ENCODE results near the gene EVC2. TPM values are rescaled to one million over a fixed set of nuclear protein-coding genes. Genes with fewer than 3 reads are reported as not detected.

The EVC2 gene
- total RNA-seq, 8 experiments from 2014 or later, result 0.16 to 5.1 (median 1.0) TPM

DNA sequence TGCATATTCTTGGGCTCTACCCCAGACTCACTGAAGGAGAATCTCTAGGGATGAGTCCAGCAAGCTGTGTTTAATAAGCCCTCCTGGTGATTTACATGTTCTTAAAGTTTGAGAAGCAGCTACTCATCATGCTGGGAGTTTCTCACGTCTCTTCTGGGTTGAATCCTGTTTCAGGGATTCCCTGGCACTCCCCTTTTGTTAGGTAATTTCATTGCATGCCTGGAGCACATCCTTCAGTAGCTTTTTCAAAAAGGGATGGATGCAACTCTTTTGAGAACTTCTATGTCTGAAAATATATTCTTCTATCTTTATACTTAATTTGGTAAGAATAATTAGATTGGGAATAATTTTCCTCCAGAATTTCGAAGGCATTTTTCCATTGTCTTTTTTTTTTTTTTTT is 7.0 kb upstream of the EVC2 start:
- Histone ChIP-seq H3K4me1 (replicated peaks in 1 of 2) (peaks cover 3 to 4% of the 10 kb centered on the region in 2 donors), H3K27ac (no peak overlapping the region), H3K4me3 (no peak overlapping the region)
- in situ Hi-C loops (cut with MboI; ENCODE audit: low pct_unique_long_range_greater_than_20kb in 2 of 9, low sequenced_read_pairs in 9 of 9, unreplicated experiment in 9 of 9), result no loop called here
- ATAC-seq (replicated peaks in 6 of 8), result no peak
- 0 to 90% (median 51%) methylated on average over 1 to 2 of the region's 2 CpGs; no CpG with 5 or more reads in 2 of the 10 experiments for WGBS, 10 experiments

DNA sequence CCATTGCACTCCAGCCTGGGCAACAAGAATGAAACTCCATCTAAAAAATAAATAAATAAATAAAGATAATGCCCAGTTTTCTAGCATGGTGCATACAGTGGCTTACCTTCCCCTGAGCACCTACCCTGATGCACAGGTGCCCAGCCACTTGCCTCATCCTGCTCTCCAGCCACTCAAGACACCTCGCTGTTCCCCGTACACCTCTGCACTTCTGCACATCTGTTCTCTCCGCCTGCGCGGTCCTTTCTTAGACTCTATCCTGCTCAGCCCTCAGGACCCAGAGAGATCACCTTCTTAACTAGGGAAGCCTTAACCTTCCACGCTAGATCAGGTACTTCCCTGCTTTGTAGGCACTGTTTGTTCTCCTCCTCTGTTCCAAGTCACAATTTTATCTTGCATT is 5.5 kb upstream of the EVC2 start:
- in situ Hi-C loops (cut with MboI; ENCODE audit: low pct_unique_long_range_greater_than_20kb in 2 of 9, low sequenced_read_pairs in 9 of 9, unreplicated experiment in 9 of 9), result no loop called here
- Histone ChIP-seq H3K4me1 (replicated peaks in 1 of 2) (peaks cover 5 to 10% of the 10 kb centered on the region in 2 donors), H3K27ac (no peak overlapping the region), H3K4me3 (no peak overlapping the region)
- no peak for ATAC-seq (replicated peaks in 6 of 8)
- WGBS, 10 experiments, result 44 to 85% (median 73%) methylated on average over 1 to 6 of the region's 6 CpGs; no CpG with 5 or more reads in 1 of the 10 experiments

DNA sequence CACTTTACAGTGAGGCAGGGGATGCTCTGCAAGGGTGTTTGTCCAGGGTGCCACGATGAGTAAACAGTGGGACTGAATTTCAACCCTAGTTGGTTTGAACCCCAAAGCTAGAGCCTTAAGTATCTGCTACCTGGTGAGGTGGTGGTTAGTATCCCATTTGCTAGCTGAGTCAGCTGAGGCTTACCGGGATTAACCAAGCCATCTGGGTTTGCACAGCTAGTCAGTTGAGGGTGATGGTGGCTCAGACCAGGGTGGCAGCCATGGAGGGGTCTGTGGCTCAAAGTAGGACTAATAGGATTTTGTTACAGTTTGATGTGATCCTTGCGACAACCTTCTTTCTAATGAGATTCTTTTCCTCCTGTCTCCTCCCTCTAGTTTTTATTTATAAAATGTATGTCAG is 4.6 kb upstream of the EVC2 start:
- in situ Hi-C loops (cut with MboI; ENCODE audit: low pct_unique_long_range_greater_than_20kb in 2 of 9, low sequenced_read_pairs in 9 of 9, unreplicated experiment in 9 of 9), result no loop called here
- H3K27ac ChIP-seq, result no peak overlapping the region
- no peak overlapping the region for H3K4me3 ChIP-seq
- H3K4me1 ChIP-seq (replicated peaks in 1 of 2), result peaks cover 5 to 11% of the 10 kb centered on the region in 2 donors
- WGBS, 10 experiments, result 83 to 100% (median 92%) methylated on average over 1 to 3 of the region's 3 CpGs; no CpG with 5 or more reads in 4 of the 10 experiments
- no peak for ATAC-seq (replicated peaks in 6 of 8)

DNA sequence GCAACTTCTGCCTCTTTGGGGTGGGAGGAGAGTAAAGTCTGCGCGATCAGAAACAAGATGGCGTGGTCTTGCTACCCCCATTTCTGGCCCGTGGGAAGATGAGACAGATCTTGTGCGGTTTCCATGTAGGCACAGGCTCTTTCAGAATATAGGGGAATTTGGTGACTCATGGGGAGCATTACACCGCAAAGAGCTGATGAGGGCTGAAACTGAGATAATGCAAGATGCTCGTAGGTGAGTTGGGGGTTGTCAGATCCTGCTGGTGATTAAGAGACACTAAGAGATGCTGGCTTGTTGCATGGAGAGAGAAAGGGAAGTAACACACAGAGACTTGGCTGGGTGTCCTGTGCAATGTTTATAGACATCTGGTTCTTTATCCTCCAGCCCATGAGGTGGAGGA is 4.2 kb upstream of the EVC2 start:
- Histone ChIP-seq H3K4me3 (no peak overlapping the region), H3K4me1 (replicated peaks in 1 of 2) (peaks cover 5 to 13% of the 10 kb centered on the region in 2 donors), H3K27ac (no peak overlapping the region)
- 72 to 100% (median 93%) methylated on average over 1 to 6 of the region's 7 CpGs; no CpG with 5 or more reads in 4 of the 10 experiments for WGBS, 10 experiments
- in situ Hi-C loops (cut with MboI; ENCODE audit: low pct_unique_long_range_greater_than_20kb in 2 of 9, low sequenced_read_pairs in 9 of 9, unreplicated experiment in 9 of 9), result no loop called here
- no peak for ATAC-seq (replicated peaks in 6 of 8)

DNA sequence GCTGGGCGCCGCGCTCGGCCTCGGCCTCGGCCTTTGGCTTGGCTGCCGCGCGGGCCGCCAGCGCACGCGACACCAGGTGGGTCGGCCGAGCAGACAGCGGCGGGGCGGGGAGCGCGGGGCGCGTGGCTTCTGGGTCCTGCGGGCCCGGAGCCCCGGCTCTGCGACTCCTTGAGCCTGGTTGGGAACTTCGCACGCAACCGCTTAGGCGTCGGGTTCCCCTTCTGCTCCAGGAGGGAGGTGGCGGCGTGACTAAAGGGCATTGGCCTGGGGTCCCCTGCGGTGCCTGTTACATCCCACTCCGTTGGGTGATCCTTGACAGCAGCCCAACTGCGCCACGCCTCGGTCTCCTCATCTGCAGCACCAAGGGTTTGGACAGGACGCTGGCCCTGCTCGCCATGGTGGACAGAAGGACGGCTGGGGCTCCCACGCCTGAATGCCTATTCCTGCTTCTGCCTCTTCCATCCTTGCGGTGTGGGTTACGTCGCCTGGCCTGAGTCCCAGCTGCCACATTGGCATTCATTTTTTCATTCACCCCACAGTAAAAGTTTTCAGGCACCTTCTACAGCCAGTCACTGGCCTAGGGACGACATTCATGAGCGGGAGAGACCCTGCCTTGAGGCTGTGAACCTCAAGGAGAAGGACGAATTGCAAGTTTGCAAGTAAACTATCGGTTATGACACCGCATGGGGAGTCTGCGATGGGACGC is 3.3 kb upstream of the EVC2 start:
- WGBS, 10 experiments, result 14 to 83% (median 50%) methylated on average over 1 to 14 of the region's 52 CpGs; no CpG with 5 or more reads in 2 of the 10 experiments
- peak overlapping the region; percentile 30 to 45 (median 39) for H3K4me3 ChIP-seq
- H3K4me1 ChIP-seq (replicated peaks in 1 of 2), result peaks cover 5 to 13% of the 10 kb centered on the region in 2 donors
- in situ Hi-C loops (cut with MboI; ENCODE audit: low pct_unique_long_range_greater_than_20kb in 2 of 9, low sequenced_read_pairs in 9 of 9, unreplicated experiment in 9 of 9), result no loop called here
- no peak overlapping the region for H3K27ac ChIP-seq
- ATAC-seq (replicated peaks in 6 of 8), result peak in 3 of 8 experiments; percentile 20 to 45 (median 23)

DNA sequence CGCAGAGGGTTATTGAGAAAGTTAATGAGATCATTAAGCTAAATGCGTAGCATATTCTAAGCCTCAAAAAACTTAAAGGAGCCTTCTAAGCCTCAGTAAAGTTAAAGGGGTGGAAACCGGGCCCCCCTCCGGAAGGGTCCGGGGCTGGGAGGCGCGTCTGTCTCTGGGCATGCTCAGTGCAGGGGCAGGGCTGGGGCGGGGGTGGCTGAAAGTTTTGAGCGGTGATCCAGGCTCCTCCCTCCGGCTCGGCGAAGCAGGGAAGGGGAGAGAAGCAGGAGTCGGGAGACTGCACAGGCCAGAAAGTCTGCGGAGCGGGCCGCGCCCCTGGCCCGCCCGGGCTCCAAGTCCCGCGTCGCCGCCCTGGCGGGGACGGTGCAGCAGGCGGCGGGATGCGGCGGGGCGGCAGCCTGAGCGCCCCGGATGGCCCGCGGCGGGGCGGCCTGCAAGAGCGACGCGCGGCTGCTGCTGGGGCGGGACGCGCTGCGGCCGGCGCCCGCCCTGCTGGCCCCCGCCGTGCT is 2.7 kb upstream of the EVC2 start, which contains the start of gene EVC:
TSS of gene EVC (plus strand) at position 241 of the 518 bp plus-strand sequence. CDS start at position 421, 180 bp downstream.
- Histone ChIP-seq H3K4me1 (replicated peaks in 1 of 2) (peaks cover 5 to 13% of the 10 kb centered on the region in 2 donors), H3K4me3 (peak within 1 kb of the TSS; percentile 30 to 45 (median 39)), H3K27ac (no peak within 1 kb of the TSS)
- peak; percentile 79 to 91 (median 84) for ATAC-seq (replicated peaks in 6 of 8)
- in situ Hi-C loops (cut with MboI; ENCODE audit: low pct_unique_long_range_greater_than_20kb in 2 of 9, low sequenced_read_pairs in 9 of 9, unreplicated experiment in 9 of 9), result no loop called here
- 0 to 14% (median 0%) methylated on average over 1 to 6 of the region's 49 CpGs; no CpG with 5 or more reads in 5 of the 10 experiments for WGBS, 10 experiments

DNA sequence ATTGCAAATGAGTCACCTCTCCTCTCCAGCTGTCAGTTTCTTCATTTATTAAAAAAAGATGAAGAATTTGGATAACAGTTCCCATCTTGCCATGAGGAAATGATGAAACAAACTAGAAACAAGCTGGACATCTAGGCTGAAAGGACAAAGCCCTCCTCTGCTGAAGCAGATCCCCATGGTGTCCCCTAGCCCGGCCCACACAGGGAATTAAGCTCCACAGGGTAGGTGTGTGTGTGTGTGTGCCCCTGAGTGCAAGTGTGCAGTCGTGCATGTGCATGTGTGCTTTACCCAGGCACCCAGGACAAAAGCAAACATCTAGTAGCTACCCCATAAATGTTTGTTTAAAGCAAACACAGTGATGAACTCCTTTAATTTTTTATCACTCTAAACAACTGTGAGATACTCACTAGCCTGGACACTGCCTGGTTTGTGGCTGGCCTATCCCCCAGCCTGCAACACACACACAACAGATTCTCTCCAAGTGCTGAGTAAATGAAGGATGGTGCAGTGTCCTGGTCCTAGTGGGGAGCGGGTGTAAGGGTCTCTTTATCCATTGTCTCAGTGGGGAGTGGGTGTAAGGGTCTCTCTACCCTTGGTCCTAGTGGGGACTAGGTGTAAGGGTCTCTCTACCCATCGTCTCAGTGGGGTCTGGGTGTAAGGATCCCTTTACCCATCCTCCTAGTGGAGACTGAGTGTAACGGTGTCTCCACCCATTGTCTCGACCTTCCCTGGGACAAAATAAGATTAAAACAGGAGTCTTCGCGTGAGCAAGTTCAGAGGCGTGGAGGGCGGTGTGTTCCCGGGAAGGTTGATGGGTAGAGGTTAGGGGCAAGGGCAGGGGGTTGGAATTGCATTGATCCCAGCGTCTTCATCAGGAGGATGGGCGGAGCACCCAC is 2.0 kb upstream of the EVC2 start:
- in situ Hi-C loops (cut with MboI; ENCODE audit: low pct_unique_long_range_greater_than_20kb in 2 of 9, low sequenced_read_pairs in 9 of 9, unreplicated experiment in 9 of 9), result no loop called here
- Histone ChIP-seq H3K4me1 (replicated peaks in 1 of 2) (peaks cover 5 to 13% of the 10 kb centered on the region in 2 donors), H3K4me3 (peak overlapping the region; percentile 30 to 45 (median 39)), H3K27ac (no peak overlapping the region)
- 17 to 83% (median 50%) methylated on average over 1 to 5 of the region's 13 CpGs; no CpG with 5 or more reads in 4 of the 10 experiments for WGBS, 10 experiments
- ATAC-seq (replicated peaks in 6 of 8), result peak; percentile 35 to 58 (median 40)

DNA sequence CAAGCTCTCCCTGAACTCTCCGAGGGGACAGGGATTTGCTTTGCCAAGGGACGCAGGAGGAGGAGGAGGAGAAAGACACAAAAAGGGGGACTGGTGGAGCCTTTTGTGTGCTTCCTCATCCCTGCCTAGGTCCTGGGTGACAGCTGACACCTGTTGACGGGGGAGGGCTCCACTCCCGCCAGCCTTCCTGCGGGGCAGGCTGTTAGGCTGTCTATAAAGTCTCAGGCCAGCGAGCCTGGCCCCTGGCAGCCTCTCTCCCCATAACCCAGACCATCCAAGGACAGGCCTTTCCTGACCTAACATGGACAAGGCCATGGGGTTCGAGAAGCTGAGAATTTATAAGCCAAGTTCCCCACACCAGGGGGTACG is 832 bp upstream of the EVC2 start:
- no peak overlapping the region for H3K4me3 ChIP-seq

DNA sequence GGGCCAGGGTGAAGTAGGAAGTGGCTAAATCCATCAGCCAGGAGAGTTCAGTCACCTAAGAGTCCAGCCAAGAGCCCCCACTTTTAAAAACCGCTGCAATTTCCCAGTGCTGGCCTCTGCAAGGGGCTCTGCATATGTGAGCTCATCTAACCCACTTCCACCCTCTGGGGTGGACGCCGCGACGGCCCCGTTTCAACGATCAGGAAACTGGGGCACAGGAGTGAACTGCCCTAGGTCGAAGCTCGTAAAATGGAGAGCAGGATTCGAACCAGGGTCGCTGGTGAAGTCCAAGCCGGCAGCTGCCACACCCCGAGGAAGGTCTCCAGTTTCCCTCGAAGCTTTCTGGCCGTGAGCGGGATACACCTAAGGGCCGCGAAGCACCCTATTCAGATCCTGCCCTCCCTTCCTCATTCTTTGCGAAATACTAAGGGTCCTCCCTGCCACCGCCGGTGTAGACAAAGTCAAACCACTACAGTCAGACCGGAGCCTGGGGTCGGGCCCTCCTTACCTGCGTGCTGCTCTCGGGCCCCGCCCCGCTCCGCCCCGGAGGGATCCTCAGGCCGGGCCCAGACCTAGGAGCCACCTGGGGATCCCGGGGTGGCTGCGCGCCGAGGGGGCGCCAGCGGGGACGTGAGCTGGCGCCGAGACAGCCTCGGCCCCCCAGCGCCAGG is 446 bp downstream of the EVC2 start:
- in situ Hi-C loops (cut with MboI; ENCODE audit: low pct_unique_long_range_greater_than_20kb in 2 of 9, low sequenced_read_pairs in 9 of 9, unreplicated experiment in 9 of 9), result no loop called here
- WGBS, 10 experiments, result 6 to 40% (median 22%) methylated on average over 1 to 10 of the region's 41 CpGs; no CpG with 5 or more reads in 7 of the 10 experiments
- peak in 1 of 8 experiments; percentile 1 for ATAC-seq (replicated peaks in 6 of 8)
- Histone ChIP-seq H3K4me1 (replicated peaks in 1 of 2) (peaks cover 5 to 13% of the 10 kb centered on the region in 2 donors), H3K27ac (no peak overlapping the region), H3K4me3 (peak overlapping the region; percentile 22 to 40 (median 30))

More for the DNA sequence above, 832 bp upstream of the EVC2 start:
- WGBS, 10 experiments, result 57 to 100% (median 77%) methylated on average over 1 to 4 of the region's 8 CpGs; no CpG with 5 or more reads in 5 of the 10 experiments
- in situ Hi-C loops (cut with MboI; ENCODE audit: low pct_unique_long_range_greater_than_20kb in 2 of 9, low sequenced_read_pairs in 9 of 9, unreplicated experiment in 9 of 9), result no loop called here
- Histone ChIP-seq H3K4me1 (replicated peaks in 1 of 2) (peaks cover 5 to 13% of the 10 kb centered on the region in 2 donors), H3K27ac (no peak overlapping the region)
- ATAC-seq (replicated peaks in 6 of 8), result no peak

DNA sequence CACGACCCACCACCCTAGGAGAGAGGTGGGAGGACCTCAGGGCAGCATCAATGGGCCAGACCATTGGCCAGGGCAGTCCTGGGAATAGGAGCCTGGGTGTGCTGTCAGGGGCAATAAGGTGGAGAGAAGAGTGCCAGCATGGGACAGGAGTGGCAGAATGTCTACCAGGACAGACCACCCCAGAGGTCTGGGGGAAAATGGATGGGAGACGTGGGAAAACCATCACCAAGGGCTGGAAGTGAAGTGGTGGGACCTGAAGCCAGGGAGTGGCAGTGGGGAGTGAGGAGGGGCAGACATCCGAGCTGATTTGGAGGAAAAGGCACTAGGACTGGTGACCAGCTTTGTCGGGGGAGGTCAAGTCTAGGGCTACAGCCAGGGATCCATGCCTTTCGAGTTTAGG is 993 bp downstream of the EVC2 start:
- H3K4me3 ChIP-seq, result no peak overlapping the region
- ATAC-seq (replicated peaks in 6 of 8), result no peak
- 17 to 100% (median 42%) methylated on average over 1 to 5 of the region's 5 CpGs; no CpG with 5 or more reads in 4 of the 10 experiments for WGBS, 10 experiments

DNA sequence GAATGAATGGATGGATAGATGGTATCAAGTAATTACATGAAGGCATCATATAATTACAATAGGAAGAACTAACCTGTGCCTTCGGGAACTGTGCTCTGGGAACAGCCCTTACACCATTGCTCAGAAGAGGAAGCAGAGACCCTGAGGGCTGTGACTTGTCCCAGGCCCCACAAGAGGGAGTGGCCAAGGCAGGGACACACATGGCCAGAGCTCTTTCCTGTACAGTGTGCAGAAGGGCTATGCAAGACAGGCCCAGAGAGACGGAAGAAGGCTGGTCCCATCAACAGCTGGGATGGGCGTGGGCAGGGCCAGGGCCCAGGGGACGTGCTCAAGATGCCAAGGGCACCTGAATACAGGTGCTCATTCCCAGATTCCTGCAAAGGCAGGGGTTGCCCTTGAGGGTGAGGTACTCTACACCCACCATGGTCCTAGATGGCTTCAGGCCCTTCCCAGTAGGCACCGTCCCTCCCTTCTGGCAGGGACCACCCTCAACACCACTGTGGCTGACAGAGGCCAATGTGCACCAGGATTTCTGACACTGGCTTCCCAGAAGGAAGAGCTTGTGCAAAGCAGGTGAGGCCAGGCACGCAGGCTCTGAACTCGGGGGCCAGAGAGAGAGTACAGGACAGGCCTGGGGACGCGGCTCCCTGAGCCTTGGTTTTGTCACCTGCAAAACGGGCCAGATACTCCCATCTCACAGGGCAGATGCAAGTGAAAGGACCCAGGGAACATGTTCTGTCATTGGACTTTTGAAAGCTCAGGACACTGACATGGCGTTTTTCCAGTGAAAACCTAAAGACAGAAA is 1.7 kb downstream of the EVC2 start:
- Histone ChIP-seq H3K4me1 (replicated peaks in 1 of 2) (peaks cover 5 to 13% of the 10 kb centered on the region in 2 donors), H3K4me3 (no peak overlapping the region), H3K27ac (no peak overlapping the region)
- WGBS, 10 experiments, result 73 to 100% (median 88%) methylated on average over 1 to 3 of the region's 11 CpGs; no CpG with 5 or more reads in 6 of the 10 experiments
- in situ Hi-C loops (cut with MboI; ENCODE audit: low pct_unique_long_range_greater_than_20kb in 2 of 9, low sequenced_read_pairs in 9 of 9, unreplicated experiment in 9 of 9), result no loop called here
- ATAC-seq (replicated peaks in 6 of 8), result no peak

More for the DNA sequence above, 993 bp downstream of the EVC2 start:
- in situ Hi-C loops (cut with MboI; ENCODE audit: low pct_unique_long_range_greater_than_20kb in 2 of 9, low sequenced_read_pairs in 9 of 9, unreplicated experiment in 9 of 9), result no loop called here
- Histone ChIP-seq H3K4me1 (replicated peaks in 1 of 2) (peaks cover 5 to 13% of the 10 kb centered on the region in 2 donors), H3K27ac (no peak overlapping the region)
